ENCODE data around the gene IGF2. TPM values are rescaled to one million over a fixed set of nuclear protein-coding genes. Genes with fewer than 3 reads are reported as not detected.

Gene IGF2
- total RNA-seq, 2 experiments from 2014 or later, result 8.1 to 8.2 TPM

GRCh38 chr11:2113776-2114175 lies 25.4 kb downstream of the IGF2 start:
- Mint-ChIP-seq H3K9me3 (no peaks in the 10 kb centered on the region), H3K36me3 (ENCODE audit: low read depth) (no peaks in the 10 kb centered on the region), H3K27ac (no peak overlapping the region), H3K4me1 (ENCODE audit: low read depth) (no peaks in the 10 kb centered on the region), H3K27me3 (peaks cover 9% of the 10 kb centered on the region), H3K4me3 (no peak overlapping the region)
- DNase-seq, result no peak
- ATAC-seq, result no peak
- no peak for TF ChIP-seq CTCF (IDR thresholded peaks at IDR 0.05)
- CTCF ChIA-PET, result interaction anchor here (1.3 kb wide), 1 partner anchor 38 kb away, joined by 7 read pairs; no protein-coding TSS in a partner anchor
- intact Hi-C loops (cut with micrococcal nuclease), result no loop called here
- POLR2A ChIA-PET, result no interaction called here

GRCh38 chr11:2110521-2110920 lies 28.7 kb downstream of the IGF2 start:
- no peak overlapping the region for H3K4me3 Mint-ChIP-seq
- peaks cover 8% of the 10 kb centered on the region for H3K27me3 Mint-ChIP-seq

DNA sequence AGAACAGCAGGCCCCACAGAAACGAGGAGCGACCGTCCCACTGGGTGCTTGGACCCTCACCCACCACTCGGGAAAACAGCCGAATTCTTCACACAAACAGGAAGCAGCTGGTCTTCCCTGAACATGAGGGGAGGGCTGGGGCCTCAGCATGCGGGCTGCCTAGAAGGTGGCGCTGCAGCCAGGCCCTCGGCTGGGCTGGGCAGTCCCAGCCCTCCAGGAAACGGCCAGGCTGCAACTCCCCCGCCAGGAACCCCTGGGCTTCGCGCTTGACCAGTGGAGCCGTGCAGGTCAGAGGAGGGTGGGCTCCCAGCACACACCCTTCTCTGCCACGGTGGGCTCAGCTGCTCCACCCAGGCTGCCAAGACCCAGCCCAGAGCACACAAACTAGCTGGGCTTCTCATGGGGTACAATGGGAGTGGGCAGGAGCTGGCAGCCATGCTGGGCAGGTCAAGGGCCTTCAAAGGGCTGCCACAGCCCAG lies 29.6 kb downstream of the IGF2 start:
- Mint-ChIP-seq H3K27ac (no peak overlapping the region), H3K4me3 (no peak overlapping the region), H3K36me3 (ENCODE audit: low read depth) (no peaks in the 10 kb centered on the region), H3K9me3 (no peaks in the 10 kb centered on the region), H3K4me1 (ENCODE audit: low read depth) (no peaks in the 10 kb centered on the region), H3K27me3 (peaks cover 8% of the 10 kb centered on the region)
- intact Hi-C loops (cut with micrococcal nuclease), result no loop called here
- ATAC-seq, result no peak
- CTCF ChIA-PET, result interaction anchor here (0.8 to 1.1 kb wide), 3 partner anchors 42 to 114 kb away, joined by 3 to 4 read pairs (median 3); no protein-coding TSS in a partner anchor
- POLR2A ChIA-PET, result interaction anchor here (0.7 kb wide), 1 partner anchor 979 kb away, joined by 5 read pairs; no protein-coding TSS in a partner anchor
- no peak for DNase-seq
- TF ChIP-seq CTCF (IDR thresholded peaks at IDR 0.05), result no peak

More at GRCh38 chr11:2110521-2110920, 28.7 kb downstream of the IGF2 start:
- intact Hi-C loops (cut with micrococcal nuclease), result no loop called here
- ChIA-PET POLR2A (no interaction called here), CTCF (interaction anchor here (0.9 kb wide), 1 partner anchor 115 kb away, joined by 3 read pairs; no protein-coding TSS in a partner anchor)
- DNase-seq (no peak), ATAC-seq (no peak)
- H3K4me1 Mint-ChIP-seq (ENCODE audit: low read depth), result no peaks in the 10 kb centered on the region
- TF ChIP-seq CTCF (IDR thresholded peaks at IDR 0.05), result no peak
- H3K9me3 Mint-ChIP-seq, result no peaks in the 10 kb centered on the region
- H3K36me3 Mint-ChIP-seq (ENCODE audit: low read depth), result no peaks in the 10 kb centered on the region
- H3K27ac Mint-ChIP-seq, result no peak overlapping the region

GRCh38 chr11:2108675-2109491 lies 30.3 kb downstream of the IGF2 start:
- Mint-ChIP-seq H3K27ac (no peak overlapping the region), H3K4me1 (ENCODE audit: low read depth) (no peaks in the 10 kb centered on the region), H3K27me3 (peaks cover 8% of the 10 kb centered on the region), H3K9me3 (no peaks in the 10 kb centered on the region), H3K36me3 (ENCODE audit: low read depth) (no peaks in the 10 kb centered on the region), H3K4me3 (no peak overlapping the region)
- no peak for TF ChIP-seq CTCF (IDR thresholded peaks at IDR 0.05)
- DNase-seq (no peak), ATAC-seq (no peak)
- ChIA-PET CTCF (interaction anchor here (0.8 to 1.1 kb wide), 2 partner anchors 43 to 73 kb away, joined by 3 to 4 read pairs; no protein-coding TSS in a partner anchor), POLR2A (interaction anchor here (0.7 kb wide), 1 partner anchor 978 kb away, joined by 5 read pairs; no protein-coding TSS in a partner anchor)
- intact Hi-C loops (cut with micrococcal nuclease), result no loop called here

Data from activated CD8-positive, alpha-beta T cell treated with anti-CD3 and anti-CD28 coated beads for 36 hours (primary cell).